Stimulated activated CD8-positive, alpha-beta memory T cell treated with anti-CD3 and anti-CD28 coated beads, Interleukin-2, amount 100 ng/mL, for 1 hour (primary cell): ENCODE measurements around the gene SCIMP.
"Not testable (repeated sequence)": the region's sequence is repeated elsewhere in the genome, so short reads cannot be mapped to it uniquely, and the experiment has no call there.

Source experiments
- DNase-seq, 2 donors: peaks; one replicate each; pipeline ENCODE4 v3.0.0-alpha.2; 2020; ENCODE audit warnings: low read depth in 2 of 2

Gene SCIMP

GRCh38 chr17:5234645-5235576 lies at the start of gene SCIMP:
Gene SCIMP, minus strand, starts transcription at chr17:5234860. Its CDS starts 105 bp downstream, at chr17:5234755.
- DNase-seq: no peak

- DNase-seq: no peak
Observed at GRCh38 chr17:5283571-5284315, 49.1 kb upstream of the SCIMP start.

- peak; percentile 5 to 26 for DNase-seq
Observed at GRCh38 chr17:5282642-5283217, 48.1 kb upstream of the SCIMP start.

GRCh38 chr17:5281814-5282641 lies 47.4 kb upstream of the SCIMP start, which contains the start of gene RABEP1:
Gene RABEP1, plus strand, starts transcription at chr17:5282284. Its CDS starts 203 bp downstream, at chr17:5282487.
- DNase-seq: peak; percentile 89 to 94

- DNase-seq: no peak
Observed at GRCh38 chr17:5272322-5272721, 37.7 kb upstream of the SCIMP start.

- DNase-seq: no peak
Observed at GRCh38 chr17:5269241-5269960, 34.7 kb upstream of the SCIMP start.

GRCh38 chr17:5264893-5265292 lies 30.2 kb upstream of the SCIMP start:
- no peak for DNase-seq

- DNase-seq: no peak
Observed at GRCh38 chr17:5263441-5263840, 28.8 kb upstream of the SCIMP start.

- no peak for DNase-seq
Observed at GRCh38 chr17:5262416-5262991, 27.8 kb upstream of the SCIMP start.

- no peak for DNase-seq
Observed at GRCh38 chr17:5260542-5260941, 25.9 kb upstream of the SCIMP start.

- DNase-seq: no peak
Observed at GRCh38 chr17:5257124-5257523, 22.5 kb upstream of the SCIMP start.

GRCh38 chr17:5254903-5255521 lies 20.4 kb upstream of the SCIMP start:
- DNase-seq: no peak

- no peak for DNase-seq
Observed at GRCh38 chr17:5254414-5254813, 19.8 kb upstream of the SCIMP start.

GRCh38 chr17:5249615-5250014 lies 15.0 kb upstream of the SCIMP start:
- DNase-seq: peak; percentile 31 to 33

- no peak for DNase-seq
Observed at GRCh38 chr17:5248821-5249479, 14.3 kb upstream of the SCIMP start.

- DNase-seq: no peak
Observed at GRCh38 chr17:5247621-5248020, 13.0 kb upstream of the SCIMP start.

GRCh38 chr17:5241861-5242671 lies 7.4 kb upstream of the SCIMP start:
- no peak for DNase-seq

GRCh38 chr17:5239769-5240168 lies 5.1 kb upstream of the SCIMP start:
- DNase-seq: not testable (repeated sequence)

GRCh38 chr17:5238333-5238732 lies 3.7 kb upstream of the SCIMP start:
- DNase-seq: no peak
